ENCODE data around the gene PRKCH. TPM values are rescaled to one million over a fixed set of nuclear protein-coding genes. Genes with fewer than 3 reads are reported as not detected.

Gene PRKCH
- total RNA-seq, 1 donor, result 3.3 TPM

GRCh38 chr14:61519735-61520134 lies 198.4 kb downstream of the PRKCH start:
- no peak overlapping the region for H2AFZ ChIP-seq (ENCODE audit: low read length)
- no peak overlapping the region for H3K4me3 ChIP-seq (ENCODE audit: insufficient read depth, low read length)
- H3K79me2 ChIP-seq (ENCODE audit: insufficient read depth, low read length), result no peaks in the 10 kb centered on the region
- no peak overlapping the region for H3K4me2 ChIP-seq (ENCODE audit: insufficient read depth, low read length)
- no peaks in the 10 kb centered on the region for H4K20me1 ChIP-seq (ENCODE audit: insufficient read depth, low read length)
- DNase-seq (ENCODE audit: insufficient read length, low spot score, missing footprints), result no peak
- H3K27me3 ChIP-seq (ENCODE audit: insufficient read depth, low read length), result no peaks in the 10 kb centered on the region
- H3K4me1 ChIP-seq (ENCODE audit: insufficient read depth, low read length), result peaks cover 41% of the 10 kb centered on the region
- H3K36me3 ChIP-seq (ENCODE audit: insufficient read depth, low read length), result no peaks in the 10 kb centered on the region
- TF ChIP-seq, protein P1, sequence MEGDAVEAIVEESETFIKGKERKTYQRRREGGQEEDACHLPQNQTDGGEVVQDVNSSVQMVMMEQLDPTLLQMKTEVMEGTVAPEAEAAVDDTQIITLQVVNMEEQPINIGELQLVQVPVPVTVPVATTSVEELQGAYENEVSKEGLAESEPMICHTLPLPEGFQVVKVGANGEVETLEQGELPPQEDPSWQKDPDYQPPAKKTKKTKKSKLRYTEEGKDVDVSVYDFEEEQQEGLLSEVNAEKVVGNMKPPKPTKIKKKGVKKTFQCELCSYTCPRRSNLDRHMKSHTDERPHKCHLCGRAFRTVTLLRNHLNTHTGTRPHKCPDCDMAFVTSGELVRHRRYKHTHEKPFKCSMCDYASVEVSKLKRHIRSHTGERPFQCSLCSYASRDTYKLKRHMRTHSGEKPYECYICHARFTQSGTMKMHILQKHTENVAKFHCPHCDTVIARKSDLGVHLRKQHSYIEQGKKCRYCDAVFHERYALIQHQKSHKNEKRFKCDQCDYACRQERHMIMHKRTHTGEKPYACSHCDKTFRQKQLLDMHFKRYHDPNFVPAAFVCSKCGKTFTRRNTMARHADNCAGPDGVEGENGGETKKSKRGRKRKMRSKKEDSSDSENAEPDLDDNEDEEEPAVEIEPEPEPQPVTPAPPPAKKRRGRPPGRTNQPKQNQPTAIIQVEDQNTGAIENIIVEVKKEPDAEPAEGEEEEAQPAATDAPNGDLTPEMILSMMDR (IDR thresholded peaks at IDR 0.05; ENCODE audit: extremely low read depth, low read depth, low read length), result no peak
- H3K27ac ChIP-seq (ENCODE audit: low read depth, low read length), result no peak overlapping the region
- H3K9me3 ChIP-seq (ENCODE audit: low read depth, low read length), result no peaks in the 10 kb centered on the region

- H3K4me1 ChIP-seq (ENCODE audit: insufficient read depth, low read length), result peaks cover 49% of the 10 kb centered on the region
These were observed 199.2 kb downstream of the PRKCH start for GRCh38 chr14:61520576-61520975.

DNA sequence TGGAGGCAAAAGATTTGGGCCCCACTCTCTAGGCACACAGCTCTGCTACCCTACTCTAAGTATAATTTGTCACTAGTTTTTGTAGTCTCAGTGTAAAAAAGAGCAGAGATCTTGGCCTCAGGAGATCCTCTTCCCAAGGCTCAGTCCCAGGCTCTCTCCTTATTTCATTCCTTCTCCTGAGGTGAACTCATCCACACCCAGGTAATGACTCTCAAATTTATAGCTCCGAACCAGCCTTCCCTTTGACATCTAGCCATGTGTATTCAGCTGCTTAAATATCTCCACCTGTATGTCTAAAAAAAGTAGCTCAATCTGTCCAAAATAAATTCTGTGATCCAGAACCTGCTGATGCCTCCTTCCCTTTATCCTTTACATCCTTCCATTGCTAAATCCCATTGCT lies 200.4 kb downstream of the PRKCH start:
- no peak for DNase-seq (ENCODE audit: insufficient read length, low spot score, missing footprints)
- H3K4me2 ChIP-seq (ENCODE audit: insufficient read depth, low read length), result no peak overlapping the region
- no peak overlapping the region for H2AFZ ChIP-seq (ENCODE audit: low read length)
- H3K4me1 ChIP-seq (ENCODE audit: insufficient read depth, low read length), result peaks cover 51% of the 10 kb centered on the region
- H4K20me1 ChIP-seq (ENCODE audit: insufficient read depth, low read length), result no peaks in the 10 kb centered on the region
- H3K36me3 ChIP-seq (ENCODE audit: insufficient read depth, low read length), result no peaks in the 10 kb centered on the region
- TF ChIP-seq, protein P1 (IDR thresholded peaks at IDR 0.05; ENCODE audit: extremely low read depth, low read depth, low read length), result no peak
- H3K4me3 ChIP-seq (ENCODE audit: insufficient read depth, low read length), result no peak overlapping the region
- H3K9me3 ChIP-seq (ENCODE audit: low read depth, low read length), result no peaks in the 10 kb centered on the region
- H3K27ac ChIP-seq (ENCODE audit: low read depth, low read length), result no peak overlapping the region
- H3K27me3 ChIP-seq (ENCODE audit: insufficient read depth, low read length), result no peaks in the 10 kb centered on the region
- no peaks in the 10 kb centered on the region for H3K79me2 ChIP-seq (ENCODE audit: insufficient read depth, low read length)

More at GRCh38 chr14:61520576-61520975, 199.2 kb downstream of the PRKCH start:
- Histone ChIP-seq H2AFZ (ENCODE audit: low read length) (no peak overlapping the region), H3K27me3 (ENCODE audit: insufficient read depth, low read length) (no peaks in the 10 kb centered on the region), H3K9me3 (ENCODE audit: low read depth, low read length) (no peaks in the 10 kb centered on the region), H3K4me2 (ENCODE audit: insufficient read depth, low read length) (no peak overlapping the region), H3K27ac (ENCODE audit: low read depth, low read length) (no peak overlapping the region), H3K4me3 (ENCODE audit: insufficient read depth, low read length) (no peak overlapping the region), H3K36me3 (ENCODE audit: insufficient read depth, low read length) (no peaks in the 10 kb centered on the region), H4K20me1 (ENCODE audit: insufficient read depth, low read length) (no peaks in the 10 kb centered on the region), H3K79me2 (ENCODE audit: insufficient read depth, low read length) (no peaks in the 10 kb centered on the region)
- DNase-seq (ENCODE audit: insufficient read length, low spot score, missing footprints), result no peak
- TF ChIP-seq, protein P1 (IDR thresholded peaks at IDR 0.05; ENCODE audit: extremely low read depth, low read depth, low read length), result no peak

DNA sequence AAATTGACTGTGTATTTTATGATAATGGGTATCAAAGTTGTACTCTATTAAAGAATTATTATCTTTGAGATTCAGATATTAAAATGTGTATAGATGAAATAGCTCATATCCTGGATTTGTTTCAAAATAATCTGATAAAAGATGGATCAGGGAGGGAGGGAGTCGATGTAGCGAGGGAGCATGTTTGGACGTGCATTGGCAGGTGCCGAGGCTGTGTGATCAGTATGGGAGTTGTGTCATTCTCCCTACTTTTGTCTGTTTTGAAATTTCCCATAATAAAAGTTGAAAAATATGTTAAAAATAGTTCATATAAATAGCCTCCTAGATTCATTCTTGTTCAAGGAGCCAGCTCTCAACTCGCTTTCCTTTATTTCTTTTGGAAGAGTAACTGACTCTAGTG lies 202.4 kb downstream of the PRKCH start:
- Histone ChIP-seq H3K36me3 (ENCODE audit: insufficient read depth, low read length) (no peaks in the 10 kb centered on the region), H3K27me3 (ENCODE audit: insufficient read depth, low read length) (no peaks in the 10 kb centered on the region), H3K79me2 (ENCODE audit: insufficient read depth, low read length) (no peaks in the 10 kb centered on the region), H4K20me1 (ENCODE audit: insufficient read depth, low read length) (no peaks in the 10 kb centered on the region), H2AFZ (ENCODE audit: low read length) (no peak overlapping the region), H3K9me3 (ENCODE audit: low read depth, low read length) (no peaks in the 10 kb centered on the region), H3K4me3 (ENCODE audit: insufficient read depth, low read length) (no peak overlapping the region), H3K4me2 (ENCODE audit: insufficient read depth, low read length) (peak overlapping the region; percentile 32), H3K27ac (ENCODE audit: low read depth, low read length) (peak overlapping the region; percentile 89), H3K4me1 (ENCODE audit: insufficient read depth, low read length) (peaks cover 58% of the 10 kb centered on the region)
- peak; percentile 37 for DNase-seq (ENCODE audit: insufficient read length, low spot score, missing footprints)
- TF ChIP-seq, protein P1 (IDR thresholded peaks at IDR 0.05; ENCODE audit: extremely low read depth, low read depth, low read length), result no peak
